ENCODE measurements around the gene ZNF385B.
"Not testable (repeated sequence)": the region's sequence is repeated elsewhere in the genome, so short reads cannot be mapped to it uniquely, and the experiment has no call there.

The ZNF385B gene

DNA sequence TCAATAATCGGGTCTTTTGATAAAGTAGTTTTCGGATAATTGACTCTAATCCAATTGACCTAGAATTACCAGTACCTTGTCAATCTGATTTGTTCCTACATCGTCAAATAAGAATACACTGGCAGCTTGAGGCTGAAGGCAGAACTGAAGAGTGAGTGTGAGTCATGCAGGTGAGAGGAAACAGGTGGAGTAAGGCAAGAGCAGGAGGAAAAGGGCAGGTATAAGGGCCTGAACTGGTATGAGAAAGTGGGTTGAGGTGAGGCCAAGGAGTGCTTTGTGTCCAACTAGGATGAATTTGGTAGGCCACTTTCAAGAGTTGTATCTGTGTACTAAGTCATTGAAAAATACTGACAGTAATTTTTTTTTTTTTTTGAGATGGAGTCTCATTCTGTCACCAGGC is 186.0 kb downstream of the ZNF385B start:
- no peak for DNase-seq

GRCh38 chr2:179671043-179671981 is 190.1 kb downstream of the ZNF385B start:
- no peak for DNase-seq

DNA sequence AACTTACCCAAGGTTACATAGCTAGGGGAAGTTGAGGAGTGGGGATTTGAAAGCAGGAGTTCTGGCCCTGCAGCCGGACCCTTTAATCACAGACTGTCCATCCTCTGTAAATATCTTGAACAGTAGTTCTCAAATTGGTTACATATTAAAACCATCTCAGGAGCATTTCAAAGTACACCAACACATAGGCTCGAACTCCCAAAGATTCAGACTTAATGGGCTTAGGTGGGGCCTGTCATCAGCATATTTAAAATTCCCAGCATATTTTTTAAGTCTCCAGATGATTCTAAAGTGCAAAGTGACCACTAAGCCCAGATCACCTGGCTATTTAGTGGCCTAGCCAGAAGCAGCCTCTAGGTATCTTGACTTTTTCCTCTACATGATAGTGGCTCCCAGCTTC is 192.2 kb downstream of the ZNF385B start:
- no peak for DNase-seq

DNA sequence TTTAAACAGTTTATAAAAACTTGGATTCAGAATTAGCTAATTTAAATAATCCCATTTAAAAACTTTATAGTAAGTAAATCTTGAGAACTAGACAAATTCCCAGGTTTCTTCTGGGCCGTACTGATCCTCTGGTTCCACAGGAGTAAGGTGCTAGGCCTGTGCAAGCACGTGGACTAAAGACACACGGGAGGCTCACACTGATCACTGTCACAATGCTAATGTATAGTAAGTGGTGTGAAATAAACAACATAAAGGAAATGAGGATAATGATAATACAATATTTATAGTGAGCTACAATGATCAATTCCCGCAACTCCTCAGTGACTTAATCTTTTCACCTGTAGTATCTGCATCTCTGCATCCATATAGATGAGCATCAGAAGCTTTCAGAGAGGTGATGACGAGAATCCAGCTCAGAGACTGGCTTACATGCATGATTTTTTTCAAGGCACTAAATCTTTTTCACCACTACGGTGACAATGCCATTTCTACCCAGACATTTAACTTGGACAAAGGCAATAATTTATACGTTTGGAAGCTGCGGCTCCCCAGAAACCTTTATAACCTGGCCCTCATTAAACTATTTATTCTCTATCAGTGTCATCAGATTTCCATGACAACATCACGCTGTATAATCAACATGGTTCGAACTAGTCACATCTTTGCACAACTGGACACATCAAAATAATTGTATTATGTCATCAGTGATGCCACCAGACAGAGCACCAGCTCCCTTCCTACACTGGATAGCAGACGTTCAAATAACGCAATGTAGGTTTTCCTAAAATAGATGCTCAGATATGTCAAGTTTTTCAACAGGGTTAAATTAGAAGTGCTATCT is 196.2 kb downstream of the ZNF385B start:
- DNase-seq = no peak

GRCh38 chr2:179661986-179662385 is 199.4 kb downstream of the ZNF385B start:
- DNase-seq = no peak

DNA sequence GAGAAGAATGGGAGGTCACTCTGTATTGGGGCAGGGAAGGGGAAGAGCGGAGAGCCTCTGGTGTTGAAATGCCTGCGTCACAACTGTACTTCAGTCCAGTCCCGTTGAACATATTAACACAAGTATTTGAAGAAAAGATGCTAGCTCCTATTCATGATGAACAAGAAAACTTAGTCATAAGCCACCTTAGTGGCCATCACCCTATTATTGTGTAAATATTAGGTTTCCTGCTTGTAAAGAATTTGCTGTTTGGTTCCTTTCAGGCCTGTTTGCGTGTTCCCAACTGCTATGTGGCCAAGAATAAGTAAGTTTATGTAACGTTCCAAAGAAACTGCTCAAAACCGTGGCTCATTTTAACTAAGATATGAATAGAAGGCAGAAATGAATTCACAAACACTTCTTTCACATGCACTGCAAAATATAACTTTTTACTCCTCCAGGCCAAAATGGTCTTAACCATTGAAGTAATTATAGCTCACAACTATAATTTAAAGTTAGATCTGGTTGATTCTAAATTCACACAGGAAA is 204.3 kb downstream of the ZNF385B start:
- DNase-seq = no peak

- DNase-seq = no peak
Measured at GRCh38 chr2:179655627-179656026, 205.8 kb downstream of the ZNF385B start.

DNA sequence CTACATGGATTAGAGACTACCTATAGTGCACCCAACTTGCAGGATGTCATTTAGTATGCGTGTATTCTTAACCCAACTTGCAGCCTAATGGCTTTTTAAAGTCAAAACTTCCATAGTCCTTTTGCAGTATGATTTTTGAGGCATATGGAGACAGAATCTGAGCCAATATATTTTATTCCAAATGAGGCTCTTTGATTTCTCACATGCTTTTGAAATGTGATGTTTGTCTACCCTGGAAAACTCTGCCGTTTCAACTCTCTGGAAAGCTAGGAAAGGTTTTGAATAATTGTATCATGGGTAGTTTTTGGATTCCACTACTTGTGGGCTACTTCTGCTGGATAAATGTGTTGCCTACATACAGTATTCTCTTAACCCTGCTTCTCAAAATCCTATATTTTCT is 206.6 kb downstream of the ZNF385B start:
- DNase-seq = no peak

DNA sequence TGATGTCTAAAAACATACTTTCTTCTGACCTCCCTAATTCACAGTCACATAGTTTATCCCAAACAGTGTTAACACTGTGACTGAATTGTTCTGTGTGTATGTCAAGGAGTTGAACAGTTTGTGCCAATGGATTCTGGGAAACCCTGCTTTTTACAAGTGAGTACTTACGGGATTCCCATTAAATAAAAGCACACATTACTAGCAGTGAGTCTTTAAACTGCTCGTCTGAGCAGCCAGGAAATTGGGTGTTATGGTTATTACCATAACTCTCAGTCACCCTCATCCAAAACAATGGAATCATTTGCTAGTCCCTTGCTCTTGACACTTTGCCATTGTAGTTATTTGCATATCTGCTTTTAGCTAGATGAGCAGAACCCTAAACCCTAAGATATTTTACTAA is 209.1 kb downstream of the ZNF385B start:
- DNase-seq = no peak

DNA sequence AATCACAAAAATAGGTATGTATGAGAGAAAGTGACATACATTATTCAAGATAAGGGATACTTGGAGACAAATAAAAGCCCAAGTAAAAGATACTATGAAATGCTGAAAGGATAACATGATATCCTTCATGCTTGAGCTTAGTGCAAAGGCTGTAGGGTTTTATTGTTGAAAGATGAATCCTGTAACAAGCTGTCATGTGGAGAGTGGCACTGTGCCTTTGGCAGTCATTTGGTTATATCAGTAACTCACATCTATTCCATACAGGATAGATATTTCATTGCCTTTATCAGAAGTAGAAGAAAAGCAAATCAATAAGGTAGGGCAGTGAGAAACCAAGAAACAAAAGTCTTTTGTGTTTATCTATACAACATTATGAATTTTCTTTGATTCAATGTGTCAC is 211.0 kb downstream of the ZNF385B start:
- no peak for DNase-seq

DNA sequence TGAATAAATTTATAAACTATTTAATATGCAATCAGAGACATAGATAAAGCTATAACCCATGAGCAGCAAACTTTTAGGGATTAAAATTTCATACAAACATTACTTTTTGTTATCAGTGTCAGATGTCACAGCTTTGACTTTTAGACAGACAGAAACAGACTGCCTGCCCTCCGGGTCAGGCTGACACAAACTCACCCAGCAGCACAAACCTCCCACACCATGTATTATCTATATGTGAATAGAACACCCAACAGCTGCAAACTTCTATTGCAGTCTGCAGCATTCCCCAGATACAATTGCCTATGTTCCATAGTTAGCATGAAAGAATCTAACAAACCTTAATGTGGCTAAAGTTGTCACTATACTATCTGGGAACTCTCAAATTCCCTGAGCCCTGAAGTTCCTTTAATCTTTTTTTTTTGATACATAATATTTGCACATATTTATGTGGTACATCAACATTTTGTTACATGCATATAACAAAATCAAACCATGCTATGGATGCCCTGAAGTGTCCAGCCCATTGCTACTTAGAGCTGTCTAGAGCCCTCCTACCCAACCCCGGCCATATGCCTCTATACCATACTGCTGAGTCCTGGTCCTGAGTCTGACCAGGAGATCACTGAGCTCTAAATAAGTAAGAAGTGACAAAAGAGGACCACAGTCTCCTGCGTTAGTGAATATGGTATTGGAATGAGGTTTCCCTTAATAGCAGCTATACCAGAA is 214.4 kb downstream of the ZNF385B start:
- DNase-seq = no peak

GRCh38 chr2:179646173-179646769 is 215.1 kb downstream of the ZNF385B start:
- no peak for DNase-seq

DNA sequence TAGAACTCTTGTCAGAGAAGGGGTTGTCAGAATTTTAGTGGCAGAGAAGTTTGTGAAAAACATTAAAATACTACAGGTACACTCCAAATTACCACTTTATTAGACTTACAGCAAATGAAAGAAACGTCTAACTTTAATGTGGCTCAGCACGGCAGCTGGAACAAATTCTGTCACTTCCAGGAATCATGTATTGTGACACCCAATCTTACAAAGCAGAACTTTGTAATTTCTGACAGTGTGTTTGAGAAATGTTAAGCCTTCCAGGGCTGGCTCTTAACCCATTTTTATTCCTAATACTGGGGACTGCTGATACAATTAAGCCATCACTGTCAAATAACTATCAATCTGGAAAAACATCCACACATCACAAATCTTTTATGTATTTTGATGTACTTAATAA is 216.4 kb downstream of the ZNF385B start:
- no peak for DNase-seq

DNA sequence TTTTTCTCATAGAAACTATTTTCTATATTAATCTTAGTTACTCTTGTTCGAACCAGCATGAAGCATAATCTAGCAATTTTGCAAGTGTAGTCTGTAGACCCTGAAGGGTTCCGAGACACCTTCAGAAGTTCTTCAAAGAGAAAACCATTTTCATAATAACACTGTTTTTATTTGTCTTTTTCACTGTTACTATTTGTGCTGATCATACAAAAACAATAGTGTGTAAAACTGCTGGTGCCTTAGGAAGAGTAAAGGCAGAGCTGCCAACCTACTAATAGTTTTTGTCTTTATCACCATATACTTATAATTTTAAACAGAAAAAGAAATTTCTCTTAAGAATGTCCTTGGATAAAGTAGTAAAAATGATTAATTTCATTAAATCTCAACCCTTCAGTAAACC is 218.9 kb downstream of the ZNF385B start:
- DNase-seq = no peak

DNA sequence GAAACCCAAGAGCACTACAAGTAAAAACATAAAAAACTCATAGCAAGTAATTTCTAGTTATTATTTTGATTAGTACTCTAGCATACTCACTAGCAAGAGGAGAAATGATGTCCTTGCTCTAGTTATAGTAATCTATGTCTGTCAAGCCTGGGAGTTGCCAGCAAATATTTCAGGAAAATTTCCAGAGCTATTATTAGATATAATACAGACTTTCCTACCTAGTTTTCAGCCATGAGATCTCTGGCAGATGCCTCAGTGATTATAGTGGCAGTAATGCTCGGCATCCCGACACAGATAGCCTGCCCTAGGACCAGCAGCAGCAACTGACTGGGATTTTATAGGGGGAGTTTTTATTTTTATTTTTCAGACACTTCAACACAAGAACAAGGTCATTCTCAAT is 224.4 kb downstream of the ZNF385B start:
- no peak for DNase-seq

DNA sequence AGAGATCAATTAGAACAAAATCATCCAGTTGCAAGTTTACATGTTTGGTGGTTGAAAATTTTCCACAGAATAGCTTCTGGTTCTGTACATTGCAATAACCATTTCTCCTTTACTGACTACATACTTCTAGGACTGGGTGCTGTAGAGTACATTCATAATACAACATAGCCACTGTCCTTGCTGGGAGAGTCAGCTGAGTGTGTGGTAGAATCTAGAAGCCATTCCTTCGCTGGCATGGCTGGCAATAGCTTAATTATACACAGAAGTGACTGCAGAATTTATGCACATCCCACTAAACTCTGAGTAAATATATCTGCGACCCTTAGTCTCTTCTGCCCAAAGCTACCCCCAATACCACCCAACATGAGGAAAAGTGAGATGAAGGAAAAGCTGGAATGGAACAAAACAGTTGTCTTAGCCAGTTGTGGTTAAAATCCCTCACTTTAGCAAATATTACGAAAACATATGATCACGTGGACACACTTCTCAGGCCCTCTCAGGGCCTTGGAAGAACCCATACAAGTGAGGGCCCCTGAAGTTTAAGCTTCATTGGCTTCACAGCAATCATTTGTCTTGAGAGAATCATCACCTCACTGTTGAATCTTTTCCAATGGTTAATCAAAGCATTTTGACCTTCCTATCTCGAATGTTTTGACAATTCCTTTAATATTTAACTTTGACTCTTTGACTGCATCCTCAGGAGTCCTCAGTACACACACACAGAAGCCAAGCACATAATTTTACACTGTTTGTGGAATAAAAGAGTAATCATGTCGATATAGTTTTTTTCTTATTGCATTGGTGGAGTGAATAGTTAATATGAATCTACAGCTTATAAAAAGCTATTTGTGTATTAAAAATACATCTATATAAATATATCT is 225.1 kb downstream of the ZNF385B start:
- DNase-seq = no peak

- not testable (repeated sequence) for DNase-seq
Measured at GRCh38 chr2:179631769-179632385, 229.5 kb downstream of the ZNF385B start.

DNA sequence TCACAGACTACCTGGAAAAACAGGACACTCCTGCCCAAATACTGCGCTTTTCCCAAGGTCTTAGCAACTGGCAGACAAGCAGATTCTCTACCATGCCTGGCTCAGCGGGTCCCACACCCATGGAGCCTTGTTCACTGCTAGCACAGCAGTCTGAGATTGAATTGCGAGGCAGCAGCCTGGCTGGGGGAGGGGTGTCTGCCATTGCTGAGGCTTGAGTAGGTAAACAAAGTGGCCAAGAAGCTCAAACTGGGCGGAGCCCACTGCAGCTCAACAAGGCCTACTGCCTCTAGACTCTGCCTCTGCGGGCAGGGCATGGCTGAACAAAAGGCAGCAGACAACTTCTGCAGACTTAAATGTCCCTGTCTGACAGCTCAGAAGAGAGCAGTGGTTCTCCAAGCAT is 231.6 kb downstream of the ZNF385B start:
- DNase-seq = not testable (repeated sequence)

DNA sequence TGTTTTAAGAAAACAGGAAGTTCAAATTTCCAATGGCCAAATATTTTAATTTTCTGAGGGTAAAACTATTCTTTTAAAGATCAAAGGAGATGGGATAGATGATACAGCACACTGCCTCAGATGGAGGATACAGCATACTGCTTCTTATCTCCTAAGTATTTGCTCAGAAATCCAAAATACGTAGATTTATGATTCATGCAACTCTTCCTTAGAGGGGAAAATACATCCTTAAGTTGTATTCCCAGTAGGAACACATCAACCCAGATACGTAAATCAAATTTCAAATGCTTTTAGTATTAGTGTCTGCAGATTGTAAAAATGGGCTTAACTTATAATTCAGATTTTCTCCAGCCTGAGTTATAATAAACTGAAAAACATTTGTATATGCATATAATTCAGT is 235.2 kb downstream of the ZNF385B start:
- DNase-seq = no peak

DNA sequence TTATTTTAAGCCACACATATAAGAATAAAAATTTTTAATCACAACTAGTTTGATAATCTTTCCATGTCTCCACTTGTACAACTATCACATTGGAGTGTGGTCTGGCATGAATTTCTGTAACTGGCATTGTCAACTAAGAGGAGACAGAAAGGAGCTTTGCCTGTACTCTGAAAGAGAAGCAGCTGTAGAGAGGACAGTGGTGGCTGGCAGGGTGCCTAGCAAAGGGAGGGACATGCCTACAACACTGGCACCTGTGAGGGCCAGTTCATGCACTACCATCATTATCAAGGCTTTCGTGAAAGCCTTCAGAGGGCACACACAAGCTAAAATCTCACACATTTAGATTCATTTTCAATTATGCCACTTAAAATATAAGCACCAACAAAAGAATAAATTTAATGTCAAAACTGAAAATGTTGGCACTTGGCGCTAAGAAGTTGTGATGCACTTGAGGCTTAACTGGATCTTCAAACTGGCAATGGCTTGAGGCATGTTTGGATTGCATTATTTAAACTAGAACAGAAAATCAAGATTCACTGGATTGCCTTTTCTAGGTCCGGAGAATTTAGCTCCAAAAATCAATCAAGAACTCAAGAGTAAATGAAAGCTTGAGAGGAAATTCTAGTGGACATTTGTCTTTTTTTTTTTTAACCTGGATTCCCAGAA is 238.6 kb downstream of the ZNF385B start:
- no peak for DNase-seq

DNA sequence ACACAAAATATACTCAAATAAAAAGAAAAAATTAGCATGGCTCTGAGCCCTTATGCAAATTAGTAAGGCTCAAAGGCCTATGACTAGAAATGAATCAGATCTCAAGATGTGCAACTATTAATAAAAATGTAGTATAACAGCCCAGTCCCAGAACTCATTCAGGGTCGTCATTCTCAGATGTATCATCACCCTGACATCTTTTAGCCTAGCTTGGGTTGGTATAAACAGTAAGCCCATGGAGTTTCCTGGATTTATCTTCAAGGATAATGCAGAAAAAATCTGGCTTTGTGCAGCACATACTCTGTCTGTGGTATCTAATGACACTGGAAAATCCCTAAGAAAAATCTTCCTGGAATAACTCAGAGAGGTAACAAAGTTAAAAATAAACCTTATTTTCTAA is 239.3 kb downstream of the ZNF385B start:
- no peak for DNase-seq
